D341Med (cell line): Measurements from ENCODE around the gene SLC26A6.

Source experiments
- DNase-seq: peaks from one replicate; pipeline ENCODE4 v3.0.0; 2012; ENCODE audit warnings: low spot score

SLC26A6 gene

GRCh38 chr3:48599077-48599501 lies 36.2 kb downstream of the SLC26A6 start:
- DNase-seq, result no peak

- DNase-seq, result no peak
Observed at GRCh38 chr3:48598323-48599076, 36.8 kb downstream of the SLC26A6 start.

GRCh38 chr3:48597408-48597800 lies 37.9 kb downstream of the SLC26A6 start:
- no peak for DNase-seq

GRCh38 chr3:48596676-48597407 lies 38.4 kb downstream of the SLC26A6 start:
- DNase-seq, result no peak

GRCh38 chr3:48596157-48596556 lies 39.1 kb downstream of the SLC26A6 start:
- no peak for DNase-seq

GRCh38 chr3:48595526-48596121 lies 39.6 kb downstream of the SLC26A6 start:
- no peak for DNase-seq

- peak; percentile 64 for DNase-seq
Observed at GRCh38 chr3:48595075-48595525, 40.2 kb downstream of the SLC26A6 start, which contains the start of gene COL7A1. COL7A1 (minus strand) TSS chr3:48595329; CDS start chr3:48595159, 170 bp downstream.

- no peak for DNase-seq
Observed at GRCh38 chr3:48594417-48595049, 40.7 kb downstream of the SLC26A6 start.

GRCh38 chr3:48593337-48593736 lies 41.9 kb downstream of the SLC26A6 start:
- no peak for DNase-seq

- no peak for DNase-seq
Observed at GRCh38 chr3:48592519-48593087, 42.7 kb downstream of the SLC26A6 start.

- no peak for DNase-seq
Observed at GRCh38 chr3:48591886-48592518, 43.3 kb downstream of the SLC26A6 start.

- no peak for DNase-seq
Observed at GRCh38 chr3:48591436-48591835, 43.8 kb downstream of the SLC26A6 start.

GRCh38 chr3:48588230-48588629 lies 47.0 kb downstream of the SLC26A6 start:
- DNase-seq, result no peak

GRCh38 chr3:48587686-48588085 lies 47.6 kb downstream of the SLC26A6 start:
- no peak for DNase-seq

GRCh38 chr3:48585411-48585810 lies 49.9 kb downstream of the SLC26A6 start:
- no peak for DNase-seq

GRCh38 chr3:48584836-48585235 lies 50.4 kb downstream of the SLC26A6 start:
- DNase-seq, result no peak

- no peak for DNase-seq
Observed at GRCh38 chr3:48581621-48582481, 53.4 kb downstream of the SLC26A6 start.

GRCh38 chr3:48576647-48577046 lies 58.6 kb downstream of the SLC26A6 start:
- DNase-seq, result no peak
